LNCAP (cell line): Measurements from ENCODE around the gene CYP2J2.

Experiments used
- CTCF ChIP-seq: fragments of 450-650 bp; IDR thresholded peaks from 2 replicates; pipeline ENCODE4 v1.5.1; 2017; ENCODE audit warnings: mild to moderate bottlenecking

CYP2J2 gene

DNA sequence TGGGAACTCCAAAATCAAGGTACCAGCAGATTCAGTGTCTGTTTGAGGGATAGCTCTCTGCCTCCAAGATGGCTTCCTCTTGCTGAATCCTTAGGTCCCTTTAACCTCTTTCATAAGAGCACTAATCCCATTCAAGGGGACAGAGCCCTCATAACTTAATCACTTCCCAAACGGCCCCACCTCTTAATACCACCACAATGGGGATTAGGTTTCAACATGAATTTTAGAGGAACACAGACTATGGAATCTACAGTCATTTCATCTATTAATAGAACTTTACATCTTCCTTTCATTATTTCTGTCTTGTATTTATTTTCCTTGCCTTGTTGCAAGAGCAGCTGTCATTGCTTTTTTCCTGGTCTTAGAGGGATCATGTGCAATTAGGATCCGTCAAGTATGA, 81.5 kb downstream of the CYP2J2 start:
- TF ChIP-seq CTCF, result no peak
